ENCODE measurements around the gene SCNN1B.

Gene SCNN1B

DNA sequence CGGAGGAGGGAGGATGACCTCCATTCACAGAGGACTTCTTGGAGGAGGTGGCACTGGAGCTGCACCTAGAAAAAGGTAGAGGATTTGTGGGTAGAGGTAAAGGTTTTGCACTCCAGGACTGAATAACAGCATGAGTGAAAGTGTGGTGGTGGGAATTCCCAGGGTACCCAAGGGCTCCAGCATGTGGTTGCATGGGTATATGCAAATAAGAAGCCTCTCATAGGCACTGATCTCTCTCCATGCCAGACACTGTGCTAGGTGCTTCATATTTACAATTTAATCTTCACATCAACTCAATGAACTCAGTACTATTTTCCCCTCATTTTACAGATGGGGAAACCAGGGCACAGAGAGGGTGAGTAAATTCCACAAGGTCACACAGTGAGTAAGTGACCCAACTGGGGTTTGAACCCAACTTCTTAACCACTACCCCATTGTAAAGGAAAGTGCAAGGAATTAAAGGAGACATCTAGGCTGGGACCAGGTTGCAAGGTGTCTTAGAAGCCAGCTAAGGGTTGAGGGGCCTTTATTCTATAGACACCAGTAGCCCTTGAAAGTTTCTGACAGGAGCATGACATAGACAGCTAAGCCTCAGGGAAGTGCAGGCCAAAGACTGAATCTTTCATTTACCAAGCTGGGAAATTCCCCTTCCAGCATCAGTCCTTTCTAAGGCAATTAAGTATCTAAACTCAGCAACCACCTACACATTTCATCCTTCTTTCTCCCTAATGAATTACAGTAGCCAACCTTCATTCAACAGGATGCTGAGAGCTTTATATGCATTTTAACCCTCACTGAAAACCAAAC is 21.3 kb downstream of the SCNN1B start:
- DNase-seq (ENCODE audit: low spot score) = no peak

- DNase-seq (ENCODE audit: low spot score) = no peak
These were observed 22.6 kb downstream of the SCNN1B start for GRCh38 chr16:23324727-23325126.

- no peak for DNase-seq (ENCODE audit: low spot score)
These were observed 25.7 kb downstream of the SCNN1B start for GRCh38 chr16:23327836-23328235.

- DNase-seq (ENCODE audit: low spot score) = no peak
These were observed 28.1 kb downstream of the SCNN1B start for GRCh38 chr16:23330161-23330560.

- no peak for DNase-seq (ENCODE audit: low spot score)
These were observed 28.6 kb downstream of the SCNN1B start for GRCh38 chr16:23330583-23331249.

GRCh38 chr16:23333034-23333579 is 31.0 kb downstream of the SCNN1B start:
- DNase-seq (ENCODE audit: low spot score) = no peak

DNA sequence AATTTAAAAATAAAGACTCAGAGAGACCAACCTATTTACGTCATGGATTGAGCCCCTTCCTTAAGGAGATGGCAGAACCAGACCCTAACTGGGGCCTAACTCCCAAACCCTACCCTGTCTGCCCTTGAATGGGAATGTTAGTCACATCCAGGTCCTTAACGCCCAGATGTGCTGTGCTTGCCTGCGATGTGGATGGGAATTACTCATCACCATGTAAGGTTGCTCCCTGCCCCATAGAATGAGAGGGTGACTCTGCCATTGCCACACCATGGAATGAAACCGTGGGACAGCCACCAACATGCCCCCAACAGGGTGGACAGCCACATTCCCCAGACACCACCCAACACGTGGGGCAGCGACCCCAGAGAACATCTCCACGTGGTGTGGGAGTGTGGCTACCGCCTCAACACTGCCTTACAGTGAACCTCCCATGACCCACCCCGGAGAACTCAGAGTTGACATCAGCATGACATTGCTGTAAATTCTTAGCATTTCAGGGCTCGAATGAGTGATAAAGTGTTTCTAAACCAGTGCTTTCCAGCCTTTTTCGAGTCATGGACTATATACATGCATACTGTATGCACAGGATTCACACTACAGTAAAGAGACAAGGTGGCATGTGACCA is 31.8 kb downstream of the SCNN1B start:
- no peak for DNase-seq (ENCODE audit: low spot score)

- DNase-seq (ENCODE audit: low spot score) = no peak
These were observed 32.4 kb downstream of the SCNN1B start for GRCh38 chr16:23334457-23334853.

- no peak for DNase-seq (ENCODE audit: low spot score)
These were observed 32.8 kb downstream of the SCNN1B start for GRCh38 chr16:23334950-23335349.

DNA sequence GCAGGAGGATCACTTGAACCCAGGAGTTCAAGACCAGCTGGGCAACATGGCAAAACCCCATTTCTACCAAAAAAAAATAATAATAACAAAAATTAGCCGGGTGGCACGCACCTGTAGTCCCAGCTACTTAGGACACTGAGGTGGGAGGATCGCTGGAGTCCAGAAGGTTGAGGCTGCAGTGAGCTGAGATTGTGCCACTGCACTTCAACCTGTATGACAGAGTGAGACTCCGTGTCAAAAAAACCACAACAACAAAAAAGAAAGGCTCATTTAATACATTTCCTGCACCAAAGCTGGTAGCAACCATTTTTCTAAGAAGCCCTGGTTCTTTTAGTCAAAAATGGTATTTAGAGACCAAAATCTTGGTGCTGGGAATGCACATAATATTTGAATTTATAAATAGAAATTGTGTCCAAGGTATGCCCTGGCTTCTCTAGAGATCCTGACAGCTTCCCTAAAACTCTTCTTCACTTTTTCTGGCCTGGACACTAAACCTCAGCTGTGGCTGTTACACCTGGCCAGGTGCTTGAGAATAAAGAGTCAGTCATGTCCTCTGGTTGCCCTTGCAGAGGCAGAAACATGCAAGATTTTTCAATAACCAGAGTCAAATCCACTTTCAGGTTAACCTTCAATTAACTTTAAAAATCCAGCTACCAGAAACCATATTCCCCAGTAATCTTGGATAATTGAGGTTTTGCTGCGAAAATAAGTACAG is 35.9 kb downstream of the SCNN1B start:
- no peak for DNase-seq (ENCODE audit: low spot score)

DNA sequence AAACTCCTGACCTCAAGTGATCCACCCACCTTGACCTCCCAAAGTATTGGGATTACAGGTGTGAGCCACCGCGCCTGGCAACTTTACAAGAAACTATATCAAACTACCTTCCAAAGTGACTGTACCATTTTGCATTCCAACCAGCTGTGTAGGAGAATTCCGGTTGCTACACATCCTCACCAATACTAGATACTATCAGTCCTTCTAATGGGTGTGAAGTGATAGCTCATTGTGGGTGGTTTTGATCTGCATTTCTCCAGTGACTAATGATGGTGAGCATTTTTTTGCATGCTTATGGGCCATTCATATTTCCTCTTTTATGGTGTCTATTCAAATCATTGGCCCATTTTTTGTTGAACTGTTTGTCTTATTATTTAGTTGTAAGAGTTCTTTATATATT is 37.7 kb downstream of the SCNN1B start:
- DNase-seq (ENCODE audit: low spot score) = no peak

- DNase-seq (ENCODE audit: low spot score) = no peak
These were observed 40.1 kb downstream of the SCNN1B start for GRCh38 chr16:23342083-23342640.

DNA sequence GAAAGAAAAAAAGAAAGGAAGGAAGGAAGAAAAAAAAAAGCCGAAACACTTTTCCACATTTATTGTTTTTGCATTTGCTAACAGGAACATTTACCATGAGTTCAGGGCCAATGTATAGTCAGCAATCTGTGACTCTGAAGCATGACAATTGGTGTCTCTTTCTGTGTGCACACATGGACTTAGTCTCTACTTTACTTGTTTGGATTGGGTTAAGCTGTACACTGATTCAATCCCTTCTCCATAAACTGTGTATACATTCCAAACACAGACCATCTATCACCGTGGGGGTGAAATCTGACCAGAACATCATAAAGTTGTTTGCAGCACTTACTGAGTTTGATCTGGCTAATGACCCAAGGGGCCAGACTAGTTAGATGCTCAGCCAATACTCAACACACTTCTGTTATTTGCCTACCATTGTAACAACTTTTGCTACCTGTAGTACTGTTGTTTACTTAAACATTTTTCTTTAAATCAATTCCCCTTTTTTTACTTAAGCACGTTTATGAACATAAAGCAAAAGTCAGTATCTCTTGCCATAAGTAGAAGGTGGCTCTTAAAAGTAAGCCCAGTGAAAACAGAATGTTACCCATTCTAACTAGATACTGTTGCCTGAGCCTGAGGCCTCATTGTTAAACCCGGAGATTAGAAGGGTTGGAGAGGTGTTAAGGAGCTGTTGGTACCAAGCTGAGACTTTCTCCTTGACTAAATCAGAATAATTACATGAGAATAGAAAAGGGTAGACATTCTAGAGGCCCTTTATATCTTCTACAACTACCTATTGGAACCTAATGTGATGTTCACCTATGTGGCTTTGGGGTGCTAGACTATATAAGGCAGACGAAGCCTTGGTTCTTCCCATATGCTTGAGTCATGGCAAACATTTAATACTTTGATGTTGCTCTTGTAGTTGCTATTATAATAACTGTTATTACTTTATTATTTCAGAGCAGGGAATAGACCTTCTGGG is 41.8 kb downstream of the SCNN1B start:
- DNase-seq (ENCODE audit: low spot score) = no peak

DNA sequence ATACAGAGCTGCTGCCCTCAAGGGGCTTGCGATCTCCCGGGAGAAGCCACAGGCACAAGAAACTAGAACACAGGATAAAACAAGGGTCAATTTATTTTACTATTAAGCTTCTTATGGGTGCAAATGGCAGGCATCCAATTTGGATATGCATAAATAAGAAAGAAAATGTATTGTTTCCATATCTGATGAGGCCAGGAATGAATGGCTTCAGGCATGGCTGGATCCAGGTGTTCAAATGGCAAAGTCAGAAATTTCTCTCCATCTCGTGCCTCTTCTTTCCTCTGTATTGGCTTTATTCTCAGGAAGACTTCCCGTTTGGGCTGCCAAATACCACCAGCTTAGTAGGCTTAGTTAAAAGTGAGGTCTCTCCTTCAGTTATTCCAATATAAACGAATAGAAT is 43.1 kb downstream of the SCNN1B start:
- no peak for DNase-seq (ENCODE audit: low spot score)

DNA sequence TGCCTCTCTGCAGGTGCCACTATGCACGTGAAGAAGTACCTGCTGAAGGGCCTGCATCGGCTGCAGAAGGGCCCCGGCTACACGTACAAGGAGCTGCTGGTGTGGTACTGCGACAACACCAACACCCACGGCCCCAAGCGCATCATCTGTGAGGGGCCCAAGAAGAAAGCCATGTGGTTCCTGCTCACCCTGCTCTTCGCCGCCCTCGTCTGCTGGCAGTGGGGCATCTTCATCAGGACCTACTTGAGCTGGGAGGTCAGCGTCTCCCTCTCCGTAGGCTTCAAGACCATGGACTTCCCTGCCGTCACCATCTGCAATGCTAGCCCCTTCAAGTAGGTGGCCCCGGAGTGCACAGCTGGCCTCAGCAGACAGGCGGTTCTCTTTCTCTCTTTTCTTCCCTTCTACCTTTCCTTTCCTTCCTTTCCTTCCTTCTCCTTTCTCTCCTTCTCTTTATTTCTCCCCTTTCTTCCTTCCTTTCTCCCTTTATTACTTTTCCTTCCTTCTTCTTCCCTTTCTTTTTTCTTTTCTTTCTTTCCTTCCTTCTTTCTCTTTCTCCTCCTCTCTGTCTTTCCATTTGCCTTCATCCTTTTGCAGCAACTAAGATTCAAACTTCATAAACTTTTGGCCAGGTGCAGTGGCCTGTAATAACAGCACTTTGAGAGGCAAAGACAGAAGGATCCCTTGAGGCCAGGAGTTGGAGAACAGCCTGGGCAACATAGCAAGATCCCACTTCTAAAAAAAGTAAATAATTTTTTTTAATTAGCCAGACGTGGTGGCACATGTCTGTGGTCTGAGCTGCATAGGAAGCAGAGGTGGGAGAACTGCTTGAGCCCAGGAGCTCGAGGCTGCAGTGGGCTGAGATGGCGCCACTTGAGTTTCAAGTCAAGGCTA is 46.7 kb downstream of the SCNN1B start:
- no peak for DNase-seq (ENCODE audit: low spot score)

DNA sequence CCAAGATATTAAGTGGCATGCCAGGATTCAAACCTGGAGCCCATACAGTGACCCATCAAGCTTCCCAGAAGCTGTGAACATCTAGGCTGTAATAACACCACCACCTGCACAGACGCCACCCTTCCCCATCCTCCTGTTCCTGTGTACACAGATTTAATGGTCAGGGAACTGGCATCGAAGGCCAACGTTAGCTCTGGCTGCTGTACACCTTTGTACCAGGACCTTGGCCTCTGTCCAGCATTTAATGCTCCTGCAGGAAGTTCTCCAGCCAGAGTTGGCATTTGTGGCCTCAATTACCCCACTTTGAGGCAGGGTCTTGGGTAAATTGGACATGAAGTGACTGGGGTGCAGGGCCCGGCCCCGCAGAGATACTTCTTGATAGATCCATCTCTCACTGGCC is 49.3 kb downstream of the SCNN1B start:
- DNase-seq (ENCODE audit: low spot score) = no peak

GRCh38 chr16:23353440-23353839 is 51.3 kb downstream of the SCNN1B start:
- DNase-seq (ENCODE audit: low spot score) = no peak

DNA sequence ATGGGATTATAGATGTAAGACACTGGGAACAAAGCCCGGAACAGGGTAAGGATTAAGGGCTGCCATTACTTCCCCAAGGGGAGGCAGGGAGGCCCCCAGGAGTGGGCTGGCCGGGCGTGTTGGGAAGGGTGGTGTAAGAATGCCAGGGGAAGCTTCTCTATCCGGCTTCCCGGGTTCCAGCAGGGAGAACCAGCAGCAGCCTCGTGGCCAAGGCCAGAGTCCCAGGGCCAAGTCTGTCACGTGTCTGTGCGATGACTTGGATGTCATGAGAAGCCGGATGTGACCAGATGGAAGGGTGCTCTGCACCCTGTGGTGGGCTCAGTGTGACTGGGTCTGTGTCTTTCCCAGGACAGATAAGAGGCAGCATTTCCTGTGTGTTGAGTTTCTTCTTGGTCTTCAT is 52.1 kb downstream of the SCNN1B start:
- DNase-seq (ENCODE audit: low spot score) = no peak

- DNase-seq (ENCODE audit: low spot score) = no peak
These were observed 53.1 kb downstream of the SCNN1B start for GRCh38 chr16:23355106-23355670.

Data from left forelimb (tissue), 1 donor.